Adrenal gland (tissue), 12 donors: ENCODE results near the gene EDEM2. TPM values are rescaled to one million over a fixed set of nuclear protein-coding genes. Genes with fewer than 3 reads are reported as not detected.
"Not testable (repeated sequence)": the region's sequence is repeated elsewhere in the genome, so short reads cannot be mapped to it uniquely, and the experiment has no call there.

Experiments used
- DNase-seq, 7 donors: peaks; one replicate each; pipeline ENCODE4 v3.0.0-alpha.2; 2019 to 2020
- H3K27ac ChIP-seq, 5 donors: fragments of 200-600 bp; sonication (generic) in 4 of 5; 1 replicate in 3 of 5; 2 replicates in 2 of 5; pipeline versions ENCODE4 v1.5.1 to v1.8.0; 2016 to 2020; ENCODE audit warnings: mild to moderate bottlenecking in 1 of 5
- H3K27me3 ChIP-seq: fragments of 200-600 bp; 2 replicates; pipeline ENCODE4 v1.8.0; 2021
- H3K36me3 ChIP-seq, 2 donors: fragments of 200-600 bp; replicated peaks in 1 of 2; 1 replicate in 1 of 2; 2 replicates in 1 of 2; pipeline versions ENCODE4 v1.5.1 to v1.8.0; 2018 to 2022
- H3K4me1 ChIP-seq, 2 donors: fragments of 200-600 bp; replicated peaks in 1 of 2; 1 replicate in 1 of 2; 2 replicates in 1 of 2; pipeline versions ENCODE4 v1.5.1 to v1.8.0; 2018 to 2021
- H3K4me3 ChIP-seq, 4 donors: fragments of 200-600 bp; sonication (generic) in 3 of 4; one replicate each; pipeline ENCODE4 v1.5.1; 2016 to 2018
- H3K9me3 ChIP-seq, 3 donors: fragments of 200-600 bp; sonication (generic) in 1 of 3; replicated peaks in 1 of 3; 1 replicate in 2 of 3; 2 replicates in 1 of 3; pipeline versions ENCODE4 v1.5.1 to v1.8.0; 2016 to 2021
- POLR2A ChIP-seq, 2 donors: fragments of 450-650 bp; IDR thresholded peaks; one replicate each; pipeline ENCODE4 v1.6.1; 2017; ENCODE audit warnings: antibody characterized with exemption in 2 of 2, mild to moderate bottlenecking in 2 of 2, moderate library complexity in 1 of 2
- WGBS, 4 donors: extraction: QIAGEN DNeasy Blood & Tissue Kit in 2 of 4; methylation state at CpG; one replicate each; pipeline versions ENCODE4 v1.1.5 to v1.1.7; 2013 to 2017; 5-methylcytosine and 5-hydroxymethylcytosine counted together
- intact Hi-C, 2 donors: fragments of 100-400 bp; cut with DNase I; formaldehyde crosslinking; loops; one replicate each; pipeline versions ENCODE4 v1.14.1 to v1.15.0; 2022 to 2023
- polyA plus RNA-seq, 3 donors: library from polyadenylated mRNA; stranded (reverse); fragments of 200-250 nt in 2 of 3; fragments of 350-450 nt in 1 of 3; fragmentation: Illumina TruSeq in 1 of 3; extraction: RNeasy Lipid Tissue Mini Kit (QIAGEN cat#74804) in 1 of 3; gene quantifications; one replicate each; pipeline ENCODE4 v1.2.3, GENCODE V29; 2013 to 2014
- total RNA-seq, 9 donors: library from RNA; depleted of rRNA in 4 of 9; stranded (reverse); fragments of >200 nt in 4 of 9; fragments of 120-200 nt in 1 of 9; fragmentation: NEBNext Ultra II Directional in 1 of 9; extraction: Animal tissue kit (Norgen Biotek cat#: 25700) in 1 of 9; gene quantifications; one replicate each; pipeline versions ENCODE4 v1.1.0 to v1.2.4, GENCODE V29; 2013 to 2023
- TF ChIP-seq, protein P1 (sequence below), 6 experiments: fragments of 450-650 bp in 4 of 6; fragments of 200-600 bp in 2 of 6; sonication (generic) in 1 of 6; IDR thresholded peaks; 1 replicate in 5 of 6; 2 replicates in 1 of 6; pipeline versions ENCODE4 v1.5.1 to v1.8.0; 2016 to 2021; ENCODE audit warnings: antibody characterized with exemption in 6 of 6, mild to moderate bottlenecking in 2 of 6, moderate library complexity in 1 of 6
- donor health status: healthy with polysubstance abuse.
- donor health status: Bipolar disorder and iron deficiency.
- donor health status: DM: yes; HTN: yes; CAD: no.
- donor health status: DM: no; HTN: no; CAD: no.
- donor health status: DM: no; HTN: no; CAD: no.
- donor health status: DM: yes; HTN: yes; CAD: no.

The EDEM2 gene
- total and polyA plus RNA-seq, 12 donors = 16.2 to 62.5 (median 37.5) TPM

GRCh38 chr20:35187584-35188190 lies 40.6 kb upstream of the EDEM2 start:
- Histone ChIP-seq H3K4me3 (no peak overlapping the region), H3K27ac (no peak overlapping the region), H3K4me1 (peaks cover 0 to 3% of the 10 kb centered on the region in 2 donors), H3K9me3 (no peaks in the 10 kb centered on the region), H3K27me3 (no peaks in the 10 kb centered on the region), H3K36me3 (no peaks in the 10 kb centered on the region)
- no peak for DNase-seq
- intact Hi-C loops = no loop called here
- 76 to 83% (median 81%) methylated on average over 5 of the region's 5 CpGs for WGBS, 4 donors
- TF ChIP-seq, protein P1, sequence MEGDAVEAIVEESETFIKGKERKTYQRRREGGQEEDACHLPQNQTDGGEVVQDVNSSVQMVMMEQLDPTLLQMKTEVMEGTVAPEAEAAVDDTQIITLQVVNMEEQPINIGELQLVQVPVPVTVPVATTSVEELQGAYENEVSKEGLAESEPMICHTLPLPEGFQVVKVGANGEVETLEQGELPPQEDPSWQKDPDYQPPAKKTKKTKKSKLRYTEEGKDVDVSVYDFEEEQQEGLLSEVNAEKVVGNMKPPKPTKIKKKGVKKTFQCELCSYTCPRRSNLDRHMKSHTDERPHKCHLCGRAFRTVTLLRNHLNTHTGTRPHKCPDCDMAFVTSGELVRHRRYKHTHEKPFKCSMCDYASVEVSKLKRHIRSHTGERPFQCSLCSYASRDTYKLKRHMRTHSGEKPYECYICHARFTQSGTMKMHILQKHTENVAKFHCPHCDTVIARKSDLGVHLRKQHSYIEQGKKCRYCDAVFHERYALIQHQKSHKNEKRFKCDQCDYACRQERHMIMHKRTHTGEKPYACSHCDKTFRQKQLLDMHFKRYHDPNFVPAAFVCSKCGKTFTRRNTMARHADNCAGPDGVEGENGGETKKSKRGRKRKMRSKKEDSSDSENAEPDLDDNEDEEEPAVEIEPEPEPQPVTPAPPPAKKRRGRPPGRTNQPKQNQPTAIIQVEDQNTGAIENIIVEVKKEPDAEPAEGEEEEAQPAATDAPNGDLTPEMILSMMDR (IDR thresholded peaks at IDR 0.05) = no peak

GRCh38 chr20:35186691-35187289 lies 39.7 kb upstream of the EDEM2 start:
- H3K27me3 ChIP-seq, H3K4me3 ChIP-seq, DNase-seq, H3K9me3 ChIP-seq, H3K27ac ChIP-seq, H3K4me1 ChIP-seq, H3K36me3 ChIP-seq, intact Hi-C loops: not testable (repeated sequence)
- WGBS, 4 donors = 92 to 94% (median 93%) methylated on average over 10 of the region's 10 CpGs

DNA sequence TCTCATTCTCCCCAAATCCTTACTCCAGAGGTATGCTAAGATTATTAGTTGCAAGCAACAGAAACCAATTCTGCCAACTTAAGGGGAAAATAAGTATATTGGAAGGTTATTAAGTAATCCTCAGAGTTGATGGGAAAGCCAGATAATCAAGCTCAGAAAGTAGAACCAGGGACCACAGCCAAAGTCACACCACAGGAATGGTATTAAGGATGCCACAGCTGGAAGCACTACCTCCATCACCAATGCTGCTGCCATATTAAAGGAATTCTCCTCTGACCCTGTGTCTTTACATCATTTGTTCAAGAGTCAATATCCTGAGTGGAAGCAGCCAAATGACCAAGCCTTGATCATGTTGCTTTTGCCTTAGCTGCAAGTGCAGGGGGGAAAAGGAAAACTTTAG lies 34.6 kb upstream of the EDEM2 start:
- H3K27me3 ChIP-seq = no peaks in the 10 kb centered on the region
- no peak overlapping the region for H3K27ac ChIP-seq
- H3K4me3 ChIP-seq = no peak overlapping the region
- H3K9me3 ChIP-seq = no peaks in the 10 kb centered on the region
- H3K36me3 ChIP-seq = no peaks in the 10 kb centered on the region
- DNase-seq = no peak
- H3K4me1 ChIP-seq = no peaks in the 10 kb centered on the region
- TF ChIP-seq POLR2A (IDR thresholded peaks at IDR 0.05) = no peak
- TF ChIP-seq, protein P1 (IDR thresholded peaks at IDR 0.05) = no peak
- intact Hi-C loops = no loop called here

- no peak for DNase-seq
- TF ChIP-seq, protein P1 (IDR thresholded peaks at IDR 0.05) = no peak
- no peak for TF ChIP-seq POLR2A (IDR thresholded peaks at IDR 0.05)
- Histone ChIP-seq H3K36me3 (no peaks in the 10 kb centered on the region), H3K4me3 (no peak overlapping the region), H3K9me3 (no peaks in the 10 kb centered on the region), H3K27me3 (no peaks in the 10 kb centered on the region), H3K27ac (no peak overlapping the region), H3K4me1 (no peaks in the 10 kb centered on the region)
- WGBS, 4 donors = 92 to 96% (median 93%) methylated on average over 5 of the region's 5 CpGs
- intact Hi-C loops = no loop called here
Measured at GRCh38 chr20:35180266-35180665, 33.1 kb upstream of the EDEM2 start.
